LNCAP (cell line): ENCODE data around the gene CALCOCO1.

ENCODE experiments used
- TF ChIP-seq, protein P1 (sequence below): fragments of 450-650 bp; IDR thresholded peaks from 2 replicates; pipeline ENCODE4 v1.5.1; 2017; ENCODE audit warnings: mild to moderate bottlenecking

Gene CALCOCO1

DNA sequence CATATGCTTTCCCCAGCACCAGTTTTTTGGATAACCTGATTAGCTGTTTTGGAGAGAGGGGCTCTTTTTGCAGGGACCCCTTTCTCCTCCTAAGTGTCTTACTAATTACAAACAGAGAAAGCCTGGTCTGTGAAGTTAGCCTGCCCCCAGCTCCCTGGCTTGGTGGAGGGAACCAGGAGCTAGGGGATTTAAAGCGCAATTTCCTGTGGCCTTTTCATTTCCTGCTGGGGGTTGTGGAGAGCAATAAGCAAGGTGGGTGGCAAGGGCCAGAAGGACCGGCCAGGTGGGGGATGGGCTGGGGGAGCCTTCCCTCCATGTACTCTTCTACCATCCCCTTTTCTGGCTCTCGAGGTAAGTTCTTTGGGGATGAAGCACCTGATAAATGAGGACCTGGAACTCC lies 28.6 kb upstream of the CALCOCO1 start:
- TF ChIP-seq, protein P1, sequence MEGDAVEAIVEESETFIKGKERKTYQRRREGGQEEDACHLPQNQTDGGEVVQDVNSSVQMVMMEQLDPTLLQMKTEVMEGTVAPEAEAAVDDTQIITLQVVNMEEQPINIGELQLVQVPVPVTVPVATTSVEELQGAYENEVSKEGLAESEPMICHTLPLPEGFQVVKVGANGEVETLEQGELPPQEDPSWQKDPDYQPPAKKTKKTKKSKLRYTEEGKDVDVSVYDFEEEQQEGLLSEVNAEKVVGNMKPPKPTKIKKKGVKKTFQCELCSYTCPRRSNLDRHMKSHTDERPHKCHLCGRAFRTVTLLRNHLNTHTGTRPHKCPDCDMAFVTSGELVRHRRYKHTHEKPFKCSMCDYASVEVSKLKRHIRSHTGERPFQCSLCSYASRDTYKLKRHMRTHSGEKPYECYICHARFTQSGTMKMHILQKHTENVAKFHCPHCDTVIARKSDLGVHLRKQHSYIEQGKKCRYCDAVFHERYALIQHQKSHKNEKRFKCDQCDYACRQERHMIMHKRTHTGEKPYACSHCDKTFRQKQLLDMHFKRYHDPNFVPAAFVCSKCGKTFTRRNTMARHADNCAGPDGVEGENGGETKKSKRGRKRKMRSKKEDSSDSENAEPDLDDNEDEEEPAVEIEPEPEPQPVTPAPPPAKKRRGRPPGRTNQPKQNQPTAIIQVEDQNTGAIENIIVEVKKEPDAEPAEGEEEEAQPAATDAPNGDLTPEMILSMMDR = no peak

DNA sequence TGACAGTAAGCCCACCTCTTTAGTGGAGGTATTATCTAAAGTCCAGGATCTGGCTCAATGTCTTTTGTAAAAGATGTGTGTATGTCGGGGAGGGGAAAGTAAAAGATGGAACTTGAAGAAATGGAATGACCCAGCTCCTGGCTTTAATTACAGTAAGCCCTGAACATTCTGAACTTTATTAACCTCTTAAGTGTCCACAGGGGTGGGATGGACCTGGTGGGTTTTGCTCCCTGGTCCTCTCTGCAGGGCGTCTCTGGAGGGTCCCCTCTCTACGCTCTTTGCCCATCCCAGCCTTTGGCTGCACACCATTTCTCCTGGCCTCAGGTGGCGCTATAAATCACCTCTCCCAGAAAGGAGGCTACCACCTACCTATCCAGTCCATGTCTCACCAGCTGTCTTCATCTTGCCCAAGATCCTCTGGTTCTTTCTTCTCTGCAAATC lies 28.2 kb upstream of the CALCOCO1 start:
- TF ChIP-seq, protein P1 = no peak

DNA sequence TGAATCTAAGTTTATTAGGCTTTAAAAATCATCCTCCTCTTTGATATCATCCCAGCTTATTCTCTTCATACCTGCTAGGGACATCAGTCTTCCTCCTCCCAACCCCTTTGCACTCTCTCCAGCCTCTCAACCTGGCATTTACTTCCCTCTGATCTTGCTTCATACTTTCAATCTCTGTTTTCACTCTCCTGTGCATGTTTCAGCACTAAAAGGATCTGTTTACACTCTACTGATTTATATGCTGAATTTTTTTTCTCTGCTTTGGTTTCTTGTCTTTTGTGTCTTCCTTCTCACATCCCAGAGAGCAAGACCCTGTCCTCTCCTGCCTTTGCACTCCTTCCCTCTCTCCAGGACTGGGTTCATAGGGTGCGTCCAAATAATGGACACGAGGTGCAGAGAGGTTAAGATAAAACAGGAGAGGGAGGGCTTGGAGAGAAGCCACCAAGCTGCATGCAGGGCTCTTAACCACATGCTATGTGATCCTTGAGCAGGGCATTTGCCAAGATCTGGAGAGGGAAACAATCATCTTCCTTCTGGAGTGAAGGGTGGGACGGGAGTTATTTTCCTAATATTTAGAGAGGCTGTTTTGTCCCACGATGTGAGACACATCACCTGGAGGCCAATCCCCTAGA lies 27.5 kb upstream of the CALCOCO1 start:
- TF ChIP-seq, protein P1 = no peak

DNA sequence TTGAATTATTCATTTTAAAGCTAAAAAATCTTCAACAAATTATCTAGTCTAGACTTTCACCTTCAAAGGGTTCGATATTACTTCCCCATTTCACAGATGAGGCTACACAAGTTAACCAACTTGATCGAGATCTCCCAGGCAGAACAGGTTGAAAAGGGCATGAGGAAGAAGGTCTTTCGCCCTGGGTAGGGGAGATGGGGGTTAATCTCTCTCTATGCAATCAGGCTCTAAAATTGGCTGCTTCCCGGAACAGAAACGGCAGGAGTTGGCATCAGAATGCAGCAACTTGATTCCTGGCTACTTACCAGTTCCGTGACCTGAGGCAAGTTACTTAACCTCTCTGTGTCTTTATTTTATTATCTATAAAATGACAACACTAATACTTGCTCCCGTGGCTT lies 26.9 kb upstream of the CALCOCO1 start:
- TF ChIP-seq, protein P1 = no peak

DNA sequence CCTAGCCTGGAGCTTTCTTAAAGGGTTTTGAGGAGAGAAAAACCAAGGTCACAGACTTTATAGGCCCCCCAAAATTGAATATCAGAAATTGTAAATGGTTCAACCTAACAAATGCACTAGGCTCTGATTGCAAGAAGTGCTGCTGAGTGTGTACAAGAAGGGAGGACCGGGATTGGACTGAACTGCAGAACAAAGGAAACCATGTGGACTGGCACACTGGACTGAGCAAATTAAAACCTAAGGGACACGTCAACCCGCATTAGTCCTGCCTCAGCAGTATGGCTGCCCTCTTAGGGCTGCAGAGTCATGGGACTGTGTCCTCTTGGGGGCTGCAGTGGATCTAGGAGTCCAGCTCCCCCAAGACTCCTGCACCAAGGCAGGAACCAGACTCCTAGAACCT lies 25.4 kb upstream of the CALCOCO1 start:
- TF ChIP-seq, protein P1 = no peak

DNA sequence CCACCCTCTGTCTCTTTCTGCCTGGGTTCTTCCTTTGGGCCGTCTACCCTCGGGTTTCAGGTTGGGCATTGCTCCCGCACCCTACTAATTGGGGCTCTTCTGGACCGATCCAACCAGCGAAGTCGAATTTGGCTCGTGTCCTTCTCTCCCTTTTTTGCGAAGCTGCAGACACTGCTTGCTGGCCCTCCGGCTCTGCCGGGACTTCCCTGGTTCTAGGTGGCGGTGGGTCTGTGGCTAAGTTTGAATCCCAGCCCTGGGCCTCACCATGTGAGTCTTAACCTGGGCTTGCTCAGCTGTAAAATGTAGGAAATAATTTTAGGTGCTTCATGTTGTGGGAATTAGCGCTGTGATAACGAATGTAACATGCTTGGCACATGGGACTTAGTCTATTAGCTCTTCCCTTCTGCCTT lies 24.9 kb upstream of the CALCOCO1 start:
- TF ChIP-seq, protein P1 = no peak

DNA sequence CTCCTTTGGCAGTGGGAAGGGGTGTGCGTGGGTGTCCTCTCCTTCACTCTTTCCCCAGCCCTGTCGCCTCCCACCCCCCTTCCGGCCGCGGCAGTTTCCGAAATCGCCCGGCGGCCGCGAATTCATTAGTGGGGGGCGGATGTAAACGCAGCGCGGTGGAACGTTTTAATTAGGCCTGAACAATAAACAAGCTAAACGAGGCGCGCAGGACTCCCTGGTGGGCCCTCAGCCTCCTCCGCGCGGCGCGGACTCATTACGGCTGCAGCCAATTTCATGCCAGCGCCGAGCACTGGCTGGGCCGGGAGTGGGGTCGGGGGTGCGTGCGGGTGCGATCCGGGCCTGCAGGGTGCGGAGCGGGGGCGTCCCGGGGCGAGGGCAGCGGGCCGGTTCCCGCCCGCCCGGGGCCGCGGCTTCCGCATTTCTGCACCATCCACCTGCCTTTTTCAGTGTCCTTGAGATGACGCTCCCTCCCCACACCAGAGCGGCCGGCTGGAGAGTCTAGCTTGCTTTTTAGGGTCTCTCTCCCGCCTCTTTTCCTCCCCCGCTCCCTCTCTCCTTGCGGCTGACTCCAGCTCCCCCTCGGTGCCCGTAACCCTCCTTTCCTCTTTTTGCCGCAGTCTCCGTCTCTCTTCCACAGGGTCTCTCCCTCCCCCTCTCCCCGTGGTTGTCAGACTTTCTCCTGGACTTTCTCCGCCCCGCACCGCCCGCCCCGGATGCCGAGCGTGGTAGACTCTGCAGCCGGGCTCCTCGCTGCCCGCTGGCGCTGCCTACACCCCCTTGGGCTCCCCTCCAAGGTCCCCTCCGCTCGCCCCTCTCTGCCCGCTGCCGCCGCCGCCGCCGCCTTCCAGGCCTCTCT lies 24.3 kb upstream of the CALCOCO1 start, which contains the start of gene CISTR:
CISTR (minus strand) TSS at position 644 of the 856 bp plus-strand sequence.
- TF ChIP-seq, protein P1 = no peak
